AG09309 (cell line): ENCODE measurements around the gene MRPL54.
"Not testable (repeated sequence)": the region's sequence is repeated elsewhere in the genome, so short reads cannot be mapped to it uniquely, and the experiment has no call there.

Experiments
- DNase-seq: peaks from one replicate; pipeline ENCODE4 v3.0.0-alpha.2; 2010; ENCODE audit warnings: low read depth
- H3K4me3 ChIP-seq: 2 replicates; pipeline ENCODE4 v1.5.1; 2011; ENCODE audit warnings: mild to moderate bottlenecking, low read depth, low read length, moderate library complexity; ENCODE audit not compliant: control insufficient read depth
- TF ChIP-seq, protein P1 (sequence below): IDR thresholded peaks from 2 replicates; pipeline ENCODE4 v1.5.1; 2011; ENCODE audit warnings: mild to moderate bottlenecking, low read depth, low read length, inconsistent platforms; ENCODE audit not compliant: insufficient read depth, control insufficient read depth; ENCODE audit errors: missing control alignments

Gene MRPL54

DNA sequence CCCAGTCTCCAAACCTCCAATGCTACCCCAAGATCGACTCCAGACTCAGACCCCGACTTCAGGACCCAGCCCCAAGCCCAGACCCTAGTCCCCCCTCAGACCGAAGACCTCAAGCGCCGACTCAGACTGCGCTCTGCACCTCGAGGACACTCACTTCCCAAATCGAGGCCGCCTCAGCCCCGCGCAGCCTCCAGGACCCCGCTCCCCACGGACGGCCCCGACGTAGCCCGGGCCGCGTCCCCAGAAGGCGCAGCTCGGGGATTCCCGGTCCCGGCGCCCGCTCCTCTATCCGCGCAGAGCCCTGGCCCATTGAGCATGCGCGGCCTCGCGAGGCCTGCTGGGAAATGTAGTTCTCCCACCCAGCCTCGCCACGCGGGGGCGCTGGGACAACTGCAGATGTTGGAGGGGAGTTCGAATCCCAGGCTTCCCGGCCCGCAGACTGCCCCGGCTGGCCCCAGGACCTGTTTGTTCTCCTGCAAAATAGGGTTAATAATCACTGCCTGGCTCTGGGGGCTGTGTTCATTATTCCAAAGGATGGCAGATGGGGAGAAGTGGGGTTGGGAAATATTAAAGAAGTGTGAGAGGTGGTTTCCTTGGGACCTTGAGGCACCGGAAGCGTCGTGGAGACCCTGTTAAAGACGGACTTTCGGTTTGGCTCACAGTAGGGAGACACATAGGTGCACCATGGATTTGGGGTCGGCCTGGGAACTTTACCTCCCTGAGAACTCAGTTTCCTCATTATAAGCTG lies 926 bp upstream of the MRPL54 start, which contains the start of gene APBA3:
Gene APBA3, minus strand, starts transcription at position 311 of the 748 bp plus-strand sequence. CDS start 1,428 bp downstream, outside the sequence.
- peak within 1 kb of the TSS; percentile 72 for H3K4me3 ChIP-seq
- DNase-seq = peak; percentile 39
- TF ChIP-seq, protein P1, sequence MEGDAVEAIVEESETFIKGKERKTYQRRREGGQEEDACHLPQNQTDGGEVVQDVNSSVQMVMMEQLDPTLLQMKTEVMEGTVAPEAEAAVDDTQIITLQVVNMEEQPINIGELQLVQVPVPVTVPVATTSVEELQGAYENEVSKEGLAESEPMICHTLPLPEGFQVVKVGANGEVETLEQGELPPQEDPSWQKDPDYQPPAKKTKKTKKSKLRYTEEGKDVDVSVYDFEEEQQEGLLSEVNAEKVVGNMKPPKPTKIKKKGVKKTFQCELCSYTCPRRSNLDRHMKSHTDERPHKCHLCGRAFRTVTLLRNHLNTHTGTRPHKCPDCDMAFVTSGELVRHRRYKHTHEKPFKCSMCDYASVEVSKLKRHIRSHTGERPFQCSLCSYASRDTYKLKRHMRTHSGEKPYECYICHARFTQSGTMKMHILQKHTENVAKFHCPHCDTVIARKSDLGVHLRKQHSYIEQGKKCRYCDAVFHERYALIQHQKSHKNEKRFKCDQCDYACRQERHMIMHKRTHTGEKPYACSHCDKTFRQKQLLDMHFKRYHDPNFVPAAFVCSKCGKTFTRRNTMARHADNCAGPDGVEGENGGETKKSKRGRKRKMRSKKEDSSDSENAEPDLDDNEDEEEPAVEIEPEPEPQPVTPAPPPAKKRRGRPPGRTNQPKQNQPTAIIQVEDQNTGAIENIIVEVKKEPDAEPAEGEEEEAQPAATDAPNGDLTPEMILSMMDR = peak; percentile 73

DNA sequence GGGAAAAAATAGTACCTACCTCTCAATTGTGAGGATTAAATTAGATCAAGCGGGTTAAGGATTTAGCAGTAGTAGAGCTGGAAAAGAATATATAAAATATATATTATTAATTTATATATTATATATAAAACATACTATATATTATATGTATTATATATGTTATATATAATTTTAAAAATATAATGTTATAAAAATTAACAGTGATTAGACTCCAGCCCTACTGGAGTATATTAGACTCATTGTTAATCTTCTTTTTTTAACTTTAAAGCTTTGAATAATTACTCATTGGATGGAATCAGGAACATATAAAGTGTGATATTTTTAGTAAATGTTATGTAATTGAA lies 380 bp upstream of the MRPL54 start:
- TF ChIP-seq, protein P1 = no peak
- H3K4me3 ChIP-seq = no peak overlapping the region
- DNase-seq = no peak

DNA sequence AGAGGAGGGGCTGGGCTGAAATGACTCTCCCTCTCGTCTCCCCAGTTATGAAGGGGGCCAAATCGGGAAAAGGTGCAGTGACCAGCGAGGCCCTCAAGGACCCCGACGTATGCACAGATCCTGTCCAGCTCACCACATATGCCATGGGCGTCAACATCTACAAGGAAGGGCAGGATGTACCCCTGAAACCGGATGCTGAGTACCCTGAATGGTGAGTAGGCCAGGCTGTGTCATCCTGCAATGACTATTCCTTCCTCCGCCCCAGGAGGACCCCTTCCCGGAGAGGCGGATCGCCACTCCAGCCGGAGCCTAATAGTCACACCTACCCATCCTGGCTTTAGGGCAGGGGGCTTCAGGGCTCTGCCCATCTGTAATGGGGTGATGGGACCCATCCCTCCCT lies 2.6 kb downstream of the MRPL54 start:
- DNase-seq = no peak
- no peak overlapping the region for H3K4me3 ChIP-seq
- TF ChIP-seq, protein P1 = no peak

DNA sequence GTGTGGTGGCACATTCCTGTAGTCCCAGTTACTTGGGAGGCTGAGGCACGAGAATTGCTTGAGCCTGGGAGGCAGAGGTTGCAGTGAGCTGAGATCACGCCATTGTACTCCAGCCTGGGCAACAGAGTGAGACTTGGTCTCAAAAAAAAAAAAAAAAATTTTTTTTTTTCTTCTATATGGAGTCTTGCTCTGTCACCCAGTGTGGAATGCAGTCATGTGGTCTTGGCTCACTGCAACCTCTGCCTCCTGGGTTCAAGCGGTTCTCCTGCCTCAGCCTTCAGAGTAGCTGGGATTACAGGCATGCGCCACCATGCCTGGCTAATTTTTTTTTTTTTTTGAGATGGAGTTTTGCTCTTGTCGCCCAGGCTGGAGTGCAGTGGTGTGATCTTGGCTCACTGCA lies 3.3 kb downstream of the MRPL54 start:
- not testable (repeated sequence) for H3K4me3 ChIP-seq, DNase-seq

DNA sequence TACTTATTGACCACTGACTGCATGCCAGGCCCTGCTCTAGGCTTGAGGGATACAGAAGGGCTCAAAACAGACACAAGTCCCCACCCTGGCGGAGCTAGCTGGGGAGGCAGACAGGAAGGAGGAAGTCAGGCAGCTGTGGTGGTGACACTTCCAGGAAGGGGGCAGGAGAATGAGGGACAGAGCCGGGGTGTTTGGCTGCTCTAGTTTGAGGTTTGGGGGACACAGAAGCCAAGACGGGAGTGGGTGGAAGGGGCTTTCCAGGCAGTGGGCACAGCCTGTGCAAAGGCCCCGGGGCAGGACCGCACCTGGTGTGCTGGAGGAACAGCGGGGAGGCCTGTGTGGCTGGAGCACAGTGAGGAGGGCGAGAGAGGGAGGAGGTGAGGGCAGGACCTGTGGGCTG lies 4.0 kb downstream of the MRPL54 start:
- TF ChIP-seq, protein P1 = no peak
- no peak overlapping the region for H3K4me3 ChIP-seq
- DNase-seq = no peak

DNA sequence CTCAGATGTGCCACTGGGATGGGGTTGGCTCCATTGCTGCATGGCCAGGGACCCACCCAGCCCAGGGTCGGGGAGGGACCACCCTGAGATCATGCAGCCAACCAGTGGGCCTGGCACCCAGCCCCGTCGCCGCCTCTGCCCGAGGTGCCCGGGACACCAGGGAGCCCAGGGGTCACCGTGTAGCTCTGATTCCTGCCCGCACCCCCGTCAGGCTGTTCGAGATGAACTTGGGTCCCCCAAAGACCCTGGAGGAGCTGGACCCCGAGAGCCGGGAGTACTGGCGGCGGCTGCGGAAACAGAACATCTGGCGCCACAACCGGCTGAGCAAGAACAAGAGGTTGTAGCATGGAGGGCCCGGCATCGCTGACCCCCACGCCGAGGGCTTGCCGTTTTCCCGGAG lies 4.6 kb downstream of the MRPL54 start:
- DNase-seq = no peak
- no peak overlapping the region for H3K4me3 ChIP-seq
- TF ChIP-seq, protein P1 = no peak

DNA sequence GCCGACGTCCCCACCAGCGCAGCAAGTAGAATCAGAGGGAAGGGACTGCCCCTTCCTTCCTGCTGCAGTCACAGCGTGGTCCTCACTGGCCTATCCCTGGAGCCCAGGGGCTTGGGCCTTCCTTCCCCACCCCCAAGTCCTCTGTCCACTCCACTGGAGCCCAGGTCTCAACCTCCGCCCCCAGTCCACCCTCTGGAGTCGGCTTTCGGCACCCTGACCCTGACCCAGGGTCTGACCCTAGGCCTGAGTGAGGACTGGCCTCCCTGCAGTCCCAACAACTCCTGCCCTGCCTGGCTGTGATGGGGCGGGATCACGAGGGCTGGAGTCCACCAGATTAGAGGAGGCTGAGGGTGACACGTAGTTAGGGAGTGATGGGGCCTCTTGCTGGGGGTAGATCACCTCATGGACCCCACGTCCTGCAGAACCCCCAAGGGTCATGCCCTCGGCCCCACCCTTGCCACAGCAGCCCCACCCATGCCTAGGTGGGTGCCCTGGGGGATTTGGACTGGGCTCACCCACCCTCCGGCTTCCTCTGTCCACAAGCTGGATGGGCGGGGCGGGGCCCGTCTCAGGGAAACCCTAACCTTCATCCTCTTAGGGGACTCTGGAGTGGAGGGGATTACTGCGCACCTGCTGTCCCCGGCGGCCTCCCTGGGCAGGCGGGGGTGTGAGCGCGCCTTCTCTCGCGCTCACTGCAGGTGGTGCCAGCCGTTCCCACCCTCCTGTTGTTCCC lies 5.7 kb downstream of the MRPL54 start:
- no peak for DNase-seq
- TF ChIP-seq, protein P1 = no peak
- H3K4me3 ChIP-seq = no peak overlapping the region
